SHP77 (cell line): ENCODE results near the gene MSLN.
A peak's percentile ranks its signal among the peaks of the same experiment; 100 is the strongest.
"Not testable (repeated sequence)": the region's sequence is repeated elsewhere in the genome, so short reads cannot be mapped to it uniquely, and the experiment has no call there.

Experiments
- DNase-seq, 2 experiments: peaks; one replicate each; lab custom pipeline; 2025; lab: John Stamatoyannopoulos, UW

Gene MSLN

GRCh38 chr16:775236-775796 is 14.8 kb downstream of the MSLN start:
- no peak for DNase-seq

DNA sequence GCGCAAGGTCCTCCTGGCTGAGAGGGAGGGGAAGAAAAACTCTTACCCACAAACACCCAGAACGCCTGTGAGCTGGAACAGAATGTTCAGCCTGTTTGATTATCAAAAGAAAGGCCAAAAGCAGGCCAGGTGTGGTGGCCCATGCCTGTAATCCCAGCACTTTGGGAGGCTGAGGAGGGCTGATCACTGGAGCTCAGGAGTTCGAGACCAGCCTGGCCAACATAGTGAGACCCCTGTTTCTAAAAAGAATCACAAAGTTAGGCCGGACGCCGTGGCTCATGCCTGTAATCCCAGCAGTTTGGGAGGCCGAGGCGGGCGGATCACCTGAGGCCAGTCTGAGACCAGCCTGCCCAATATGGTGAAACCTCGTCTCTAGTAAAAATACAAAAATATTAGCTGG is 15.8 kb downstream of the MSLN start:
- DNase-seq = not testable (repeated sequence)

- DNase-seq = no peak
These were observed 16.3 kb downstream of the MSLN start for GRCh38 chr16:776824-777223.

GRCh38 chr16:777826-778225 is 17.3 kb downstream of the MSLN start:
- no peak for DNase-seq

- no peak for DNase-seq
These were observed 17.9 kb downstream of the MSLN start for GRCh38 chr16:778447-778846.

GRCh38 chr16:778909-779527 is 18.5 kb downstream of the MSLN start:
- no peak for DNase-seq

DNA sequence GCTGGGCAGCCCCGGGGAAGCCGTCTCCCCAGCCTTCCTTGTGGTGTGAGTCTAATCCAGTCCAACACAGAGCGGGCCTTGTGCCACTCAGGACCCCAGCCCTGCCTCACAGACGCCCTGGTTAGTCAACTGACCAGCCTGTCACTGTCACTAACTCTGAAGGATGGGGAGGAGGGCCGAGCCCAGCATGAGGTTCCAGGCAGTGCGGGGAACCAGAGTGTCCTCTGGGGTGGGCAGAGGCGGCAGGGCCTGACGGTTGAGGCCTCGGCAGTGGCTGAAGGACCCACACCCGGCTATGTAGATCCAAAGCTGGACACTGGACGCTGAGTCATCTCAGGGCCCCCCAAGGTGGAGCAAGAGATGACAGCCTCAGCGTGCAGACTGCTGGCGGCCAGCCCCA is 19.0 kb downstream of the MSLN start:
- no peak for DNase-seq

DNA sequence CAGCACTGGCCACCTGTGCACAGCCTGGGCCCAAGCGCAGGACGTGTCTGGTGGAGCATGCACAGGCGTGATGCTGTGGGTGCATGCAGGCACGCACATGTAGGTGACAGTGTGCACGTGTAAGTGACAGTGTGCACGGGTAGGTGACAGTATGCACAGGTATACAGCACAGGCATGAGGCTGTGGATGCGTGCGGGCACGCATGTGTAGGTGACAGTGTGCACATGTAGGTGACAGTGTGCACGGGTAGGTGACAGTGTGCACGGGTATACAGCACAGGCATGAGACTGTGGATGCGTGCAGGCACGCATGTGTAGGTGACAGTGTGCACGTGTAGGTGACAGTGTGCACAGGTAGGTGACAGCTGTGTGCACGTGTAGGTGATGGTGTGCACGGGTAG is 19.8 kb downstream of the MSLN start:
- DNase-seq = no peak

- no peak for DNase-seq
These were observed 20.9 kb downstream of the MSLN start for GRCh38 chr16:781346-782010.

DNA sequence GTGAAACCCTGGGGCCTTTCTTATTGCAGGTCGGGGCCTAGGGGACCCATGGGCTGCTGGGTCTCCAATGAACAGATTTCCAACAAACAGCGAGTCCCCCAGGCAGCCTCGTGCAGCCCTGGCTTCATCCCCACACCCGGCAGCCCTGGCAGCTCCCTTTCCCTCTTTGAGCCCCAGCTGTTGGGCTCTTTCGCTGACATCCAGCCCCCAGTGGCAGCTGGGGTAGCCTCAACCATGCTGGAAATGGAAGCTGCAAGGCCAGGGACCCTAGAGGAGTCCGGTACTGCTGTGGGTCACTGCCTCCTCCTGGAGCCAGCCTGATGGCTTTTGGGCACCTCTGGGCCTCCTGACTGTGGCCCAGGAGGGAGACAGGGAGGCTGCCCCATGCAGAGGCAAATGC is 21.7 kb downstream of the MSLN start:
- DNase-seq = no peak

DNA sequence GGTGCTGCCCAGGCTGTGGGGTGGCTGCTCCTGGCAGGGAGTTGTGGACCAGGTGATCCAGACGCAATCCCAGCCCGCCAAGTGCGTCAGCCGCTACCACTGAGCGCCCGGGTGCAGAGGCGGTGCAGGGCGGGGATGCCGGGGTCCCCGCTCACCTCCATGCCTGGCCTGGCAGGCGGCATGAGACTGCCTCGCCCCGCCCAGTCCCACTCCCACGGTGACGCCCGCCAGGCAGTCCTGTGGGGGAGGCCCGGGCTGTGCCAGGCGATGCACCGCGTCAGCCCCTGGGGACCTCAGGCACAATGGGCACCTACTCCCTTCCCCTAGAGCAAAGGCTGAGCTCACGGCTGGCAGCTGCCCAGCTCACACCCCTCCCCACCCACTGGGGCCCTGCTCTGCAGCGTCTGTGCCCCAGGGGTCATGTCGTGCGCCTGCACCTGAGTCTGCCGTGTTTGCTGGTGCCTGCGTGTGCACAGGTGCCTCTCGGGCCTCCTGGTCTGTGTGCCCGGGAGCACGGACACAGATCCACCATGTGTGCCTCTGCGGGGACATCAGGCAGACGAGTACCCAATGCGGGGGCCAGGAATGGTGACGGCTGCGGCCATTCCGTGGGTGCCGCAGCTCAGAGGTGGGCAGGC is 22.4 kb downstream of the MSLN start:
- no peak for DNase-seq

GRCh38 chr16:783404-784161 is 23.0 kb downstream of the MSLN start:
- DNase-seq = no peak

GRCh38 chr16:784431-784830 is 23.9 kb downstream of the MSLN start:
- DNase-seq = no peak

DNA sequence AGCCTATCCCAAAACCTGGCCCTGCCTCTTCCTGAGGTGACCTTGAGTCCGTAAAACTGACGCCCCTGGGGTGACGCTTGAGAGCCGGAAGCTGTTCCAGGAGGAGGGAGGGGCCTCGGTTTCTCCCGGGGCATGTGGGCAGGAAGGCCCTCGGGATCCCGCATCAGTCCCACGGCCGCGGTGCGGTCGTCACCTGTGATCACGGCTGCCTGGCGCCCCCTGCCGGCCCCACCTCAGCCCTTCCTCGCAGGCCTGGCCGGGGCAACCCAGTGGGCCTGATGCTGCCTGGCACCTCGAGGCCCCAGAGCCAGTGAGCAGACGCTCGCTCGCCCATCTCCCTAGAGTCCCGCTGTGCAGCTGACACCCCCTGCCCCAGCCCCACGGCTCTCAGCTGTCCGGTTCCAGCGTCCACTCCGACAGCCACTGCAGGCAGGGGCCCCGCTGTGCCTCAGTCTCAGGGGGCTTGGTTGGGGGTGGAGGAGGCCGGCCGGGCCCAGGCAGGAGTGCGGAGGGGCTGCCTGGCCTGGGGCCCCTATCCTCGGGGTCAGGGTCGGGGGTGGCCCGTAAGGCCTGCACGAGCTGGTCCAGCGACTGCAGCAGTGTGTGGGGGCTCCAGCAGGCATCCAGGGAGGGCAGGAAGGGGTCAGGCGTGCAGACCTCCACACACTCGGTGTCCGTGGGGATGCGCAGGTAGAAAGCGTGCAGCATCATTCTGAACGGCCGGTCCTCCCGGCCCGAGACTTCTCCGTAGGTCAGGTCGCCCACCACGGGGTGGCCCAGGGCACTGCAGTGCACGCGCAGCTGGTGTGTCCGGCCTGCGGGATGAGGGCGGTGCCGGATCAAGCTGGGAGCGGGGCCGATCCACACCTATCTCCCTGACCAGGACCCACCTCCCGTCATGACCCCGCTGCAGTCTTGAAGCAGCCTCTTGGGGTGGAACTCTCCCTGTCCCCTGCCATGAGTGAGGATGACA is 25.3 kb downstream of the MSLN start:
- peak in 1 of 2 experiments; percentile 58 for DNase-seq

GRCh38 chr16:787321-787966 is 26.9 kb downstream of the MSLN start:
- DNase-seq = no peak

- no peak for DNase-seq
These were observed 27.5 kb downstream of the MSLN start, which contains the start of gene RPUSD1 for GRCh38 chr16:787978-788398. TSS of gene RPUSD1 (minus strand) at chr16:788381. CDS start at chr16:787737, 644 bp downstream.

DNA sequence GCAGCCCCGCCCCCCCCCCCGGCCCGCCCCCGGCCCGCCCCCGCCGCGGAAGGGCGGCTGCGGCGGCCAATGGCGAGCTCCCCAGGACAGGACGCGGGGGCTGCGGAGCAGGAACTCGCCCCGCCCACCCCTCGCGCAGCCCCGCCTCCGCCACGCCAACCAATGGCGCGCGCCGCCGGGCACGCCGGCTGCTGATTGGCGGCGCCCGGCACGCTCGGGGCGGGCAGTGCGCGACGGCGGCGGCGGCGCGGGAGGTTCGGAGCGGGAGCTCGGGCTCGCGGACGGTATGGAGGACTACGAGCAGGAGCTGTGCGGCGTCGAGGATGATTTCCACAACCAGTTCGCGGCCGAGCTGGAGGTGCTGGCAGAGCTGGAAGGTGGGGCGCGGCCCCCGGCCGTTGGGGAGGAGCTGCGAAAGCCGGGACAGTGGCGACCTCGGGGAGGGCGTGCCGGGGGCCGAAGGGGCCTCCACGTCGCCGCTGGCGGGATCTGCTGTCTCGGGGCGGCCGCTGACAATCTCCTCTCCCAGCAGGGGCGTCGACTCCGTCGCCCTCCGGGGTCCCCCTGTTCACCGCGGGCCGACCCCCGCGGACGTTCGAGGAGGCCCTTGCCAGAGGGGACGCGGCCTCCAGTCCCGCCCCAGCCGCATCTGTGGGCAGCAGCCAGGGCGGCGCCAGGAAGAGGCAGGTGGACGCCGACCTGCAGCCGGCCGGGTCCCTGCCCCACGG is 28.0 kb downstream of the MSLN start, which contains the start of gene CHTF18:
TSS of gene CHTF18 (plus strand) at position 222 of the 728 bp plus-strand sequence. CDS start at position 287, 65 bp downstream.
- peak; percentile 79 to 84 for DNase-seq

- DNase-seq = no peak
These were observed 28.8 kb downstream of the MSLN start for GRCh38 chr16:789191-789850.

GRCh38 chr16:790086-790485 is 29.6 kb downstream of the MSLN start:
- no peak for DNase-seq
